Body of pancreas (tissue), 4 donors: ENCODE results near the gene VSTM4.

Experiments
- POLR2A ChIP-seq, 3 donors: fragments of 450-650 bp; IDR thresholded peaks; one replicate each; pipeline ENCODE4 v1.6.1; 2016; ENCODE audit warnings: antibody characterized with exemption in 3 of 3, mild to moderate bottlenecking in 2 of 3
- TF ChIP-seq, protein P1 (sequence below), 7 experiments: fragments of 450-650 bp in 4 of 7; fragments of 200-600 bp in 3 of 7; sonication (generic) in 3 of 7; IDR thresholded peaks; one replicate each; pipeline ENCODE4 v1.5.1; 2016 to 2019; ENCODE audit warnings: antibody characterized with exemption in 7 of 7

GRCh38 chr10:49050906-49051305 lies 64.4 kb downstream of the VSTM4 start:
- TF ChIP-seq, protein P1, sequence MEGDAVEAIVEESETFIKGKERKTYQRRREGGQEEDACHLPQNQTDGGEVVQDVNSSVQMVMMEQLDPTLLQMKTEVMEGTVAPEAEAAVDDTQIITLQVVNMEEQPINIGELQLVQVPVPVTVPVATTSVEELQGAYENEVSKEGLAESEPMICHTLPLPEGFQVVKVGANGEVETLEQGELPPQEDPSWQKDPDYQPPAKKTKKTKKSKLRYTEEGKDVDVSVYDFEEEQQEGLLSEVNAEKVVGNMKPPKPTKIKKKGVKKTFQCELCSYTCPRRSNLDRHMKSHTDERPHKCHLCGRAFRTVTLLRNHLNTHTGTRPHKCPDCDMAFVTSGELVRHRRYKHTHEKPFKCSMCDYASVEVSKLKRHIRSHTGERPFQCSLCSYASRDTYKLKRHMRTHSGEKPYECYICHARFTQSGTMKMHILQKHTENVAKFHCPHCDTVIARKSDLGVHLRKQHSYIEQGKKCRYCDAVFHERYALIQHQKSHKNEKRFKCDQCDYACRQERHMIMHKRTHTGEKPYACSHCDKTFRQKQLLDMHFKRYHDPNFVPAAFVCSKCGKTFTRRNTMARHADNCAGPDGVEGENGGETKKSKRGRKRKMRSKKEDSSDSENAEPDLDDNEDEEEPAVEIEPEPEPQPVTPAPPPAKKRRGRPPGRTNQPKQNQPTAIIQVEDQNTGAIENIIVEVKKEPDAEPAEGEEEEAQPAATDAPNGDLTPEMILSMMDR (IDR thresholded peaks at IDR 0.05) = no peak
- no peak for TF ChIP-seq POLR2A (IDR thresholded peaks at IDR 0.05)
